Progenitor cell of endocrine pancreas (in vitro differentiated cells): ENCODE measurements around the gene LTBP1. TPM values are rescaled to one million over a fixed set of nuclear protein-coding genes. Genes with fewer than 3 reads are reported as not detected.

Experiments
- DNase-seq: peaks from one replicate; pipeline ENCODE4 v3.0.0; 2021; ENCODE audit warnings: low spot score; ENCODE audit not compliant: unreplicated experiment
- H3K27ac Mint-ChIP-seq: 2 replicates; pipeline ENCODE4 v1.8.0; 2021; ENCODE audit warnings: mild to moderate bottlenecking, moderate library complexity, mixed read lengths
- H3K27me3 Mint-ChIP-seq: 2 replicates; pipeline ENCODE4 v1.8.0; 2021; ENCODE audit warnings: mixed read lengths
- H3K36me3 Mint-ChIP-seq: 2 replicates; pipeline ENCODE4 v1.8.0; 2022; ENCODE audit warnings: mixed read lengths; ENCODE audit not compliant: insufficient read depth
- H3K4me1 Mint-ChIP-seq: 2 replicates; pipeline ENCODE4 v1.8.0; 2021; ENCODE audit warnings: low read depth, mixed read lengths
- H3K4me3 Mint-ChIP-seq: 2 replicates; pipeline ENCODE4 v1.8.0; 2021; ENCODE audit warnings: low read depth, mild to moderate bottlenecking, moderate library complexity, mixed read lengths
- H3K9me3 Mint-ChIP-seq: 2 replicates; pipeline ENCODE4 v1.8.0; 2021; ENCODE audit warnings: low read depth, mixed read lengths
- total RNA-seq: library from RNA; stranded (reverse); gene quantifications from 2 replicates; pipeline ENCODE4 v1.2.1, GENCODE V29; 2021
- TF ChIP-seq, protein P1 (sequence below): fragments of 200-600 bp; sonication (generic); IDR thresholded peaks from one replicate; pipeline ENCODE4 v1.5.0; 2021; ENCODE audit warnings: antibody characterized with exemption, mild to moderate bottlenecking; ENCODE audit not compliant: unreplicated experiment

Gene LTBP1
- total RNA-seq, 1 donor from 2014 or later: 63.0 TPM

- TF ChIP-seq, protein P1, sequence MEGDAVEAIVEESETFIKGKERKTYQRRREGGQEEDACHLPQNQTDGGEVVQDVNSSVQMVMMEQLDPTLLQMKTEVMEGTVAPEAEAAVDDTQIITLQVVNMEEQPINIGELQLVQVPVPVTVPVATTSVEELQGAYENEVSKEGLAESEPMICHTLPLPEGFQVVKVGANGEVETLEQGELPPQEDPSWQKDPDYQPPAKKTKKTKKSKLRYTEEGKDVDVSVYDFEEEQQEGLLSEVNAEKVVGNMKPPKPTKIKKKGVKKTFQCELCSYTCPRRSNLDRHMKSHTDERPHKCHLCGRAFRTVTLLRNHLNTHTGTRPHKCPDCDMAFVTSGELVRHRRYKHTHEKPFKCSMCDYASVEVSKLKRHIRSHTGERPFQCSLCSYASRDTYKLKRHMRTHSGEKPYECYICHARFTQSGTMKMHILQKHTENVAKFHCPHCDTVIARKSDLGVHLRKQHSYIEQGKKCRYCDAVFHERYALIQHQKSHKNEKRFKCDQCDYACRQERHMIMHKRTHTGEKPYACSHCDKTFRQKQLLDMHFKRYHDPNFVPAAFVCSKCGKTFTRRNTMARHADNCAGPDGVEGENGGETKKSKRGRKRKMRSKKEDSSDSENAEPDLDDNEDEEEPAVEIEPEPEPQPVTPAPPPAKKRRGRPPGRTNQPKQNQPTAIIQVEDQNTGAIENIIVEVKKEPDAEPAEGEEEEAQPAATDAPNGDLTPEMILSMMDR: no peak
- peaks cover 8% of the 10 kb centered on the region for H3K36me3 Mint-ChIP-seq
- no peak for DNase-seq
- no peaks in the 10 kb centered on the region for H3K27me3 Mint-ChIP-seq
- no peak overlapping the region for H3K4me3 Mint-ChIP-seq
- no peak overlapping the region for H3K27ac Mint-ChIP-seq
- H3K9me3 Mint-ChIP-seq: no peaks in the 10 kb centered on the region
- H3K4me1 Mint-ChIP-seq: peaks cover 8% of the 10 kb centered on the region
Measured at GRCh38 chr2:33339269-33339668, 392.5 kb downstream of the LTBP1 start.

GRCh38 chr2:33340280-33340679 is 393.5 kb downstream of the LTBP1 start:
- DNase-seq: no peak
- H3K27ac Mint-ChIP-seq: no peak overlapping the region
- H3K27me3 Mint-ChIP-seq: no peaks in the 10 kb centered on the region
- peaks cover 8% of the 10 kb centered on the region for H3K4me1 Mint-ChIP-seq
- TF ChIP-seq, protein P1: no peak
- no peak overlapping the region for H3K4me3 Mint-ChIP-seq
- H3K9me3 Mint-ChIP-seq: no peaks in the 10 kb centered on the region
- H3K36me3 Mint-ChIP-seq: peaks cover 10% of the 10 kb centered on the region

GRCh38 chr2:33342171-33342570 is 395.4 kb downstream of the LTBP1 start:
- no peak for DNase-seq
- peaks cover 8% of the 10 kb centered on the region for H3K4me1 Mint-ChIP-seq
- H3K27ac Mint-ChIP-seq: no peak overlapping the region
- no peaks in the 10 kb centered on the region for H3K27me3 Mint-ChIP-seq
- no peak overlapping the region for H3K4me3 Mint-ChIP-seq
- H3K36me3 Mint-ChIP-seq: peaks cover 7% of the 10 kb centered on the region
- TF ChIP-seq, protein P1: no peak
- no peaks in the 10 kb centered on the region for H3K9me3 Mint-ChIP-seq

DNA sequence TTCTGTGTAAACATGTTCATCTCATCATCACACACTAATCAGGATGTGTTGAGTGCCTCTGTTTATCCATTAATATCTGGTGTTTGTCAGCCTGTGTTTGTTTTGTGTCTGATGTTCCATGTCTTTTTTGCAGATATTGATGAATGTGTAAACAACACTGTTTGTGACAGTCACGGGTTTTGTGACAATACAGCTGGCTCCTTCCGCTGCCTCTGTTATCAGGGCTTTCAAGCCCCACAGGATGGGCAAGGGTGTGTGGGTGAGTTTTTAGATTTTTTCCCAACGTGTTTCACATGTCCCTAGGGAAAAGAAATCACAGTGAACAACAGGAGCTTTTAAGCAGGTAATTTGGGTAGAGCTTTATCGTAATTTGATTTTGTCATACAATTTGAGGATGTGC is 396.0 kb downstream of the LTBP1 start:
- Mint-ChIP-seq H3K27me3 (no peaks in the 10 kb centered on the region), H3K9me3 (no peaks in the 10 kb centered on the region)

DNA sequence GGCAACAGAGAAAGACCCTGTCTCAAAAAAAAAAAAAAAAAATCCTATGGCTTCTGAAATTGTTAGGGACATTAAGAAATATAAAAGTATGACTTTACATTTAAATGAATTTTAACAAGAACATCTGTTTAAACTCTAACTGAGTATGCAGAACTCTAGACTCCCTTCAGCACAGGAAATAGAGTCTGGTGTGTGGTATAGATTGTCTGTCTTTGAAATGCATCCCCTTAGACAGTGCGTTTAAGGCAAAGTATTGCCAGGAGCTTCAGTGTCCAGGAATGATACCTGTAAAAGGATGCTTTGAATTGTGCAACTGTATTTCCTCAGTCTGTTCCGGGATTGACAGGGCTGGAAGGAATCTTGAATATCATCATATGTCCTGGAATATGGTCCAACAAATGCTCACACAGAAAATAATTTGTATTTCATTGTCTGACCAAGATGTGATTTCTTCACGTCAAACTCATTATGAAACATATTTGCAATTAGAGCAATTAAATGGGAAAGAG is 396.7 kb downstream of the LTBP1 start:
- Mint-ChIP-seq H3K27ac (no peak overlapping the region), H3K36me3 (peaks cover 7% of the 10 kb centered on the region), H3K4me1 (peaks cover 8% of the 10 kb centered on the region), H3K9me3 (no peaks in the 10 kb centered on the region), H3K27me3 (no peaks in the 10 kb centered on the region), H3K4me3 (no peak overlapping the region)
- no peak for DNase-seq
- TF ChIP-seq, protein P1: no peak

More for the DNA sequence above, 396.0 kb downstream of the LTBP1 start:
- no peak for DNase-seq
- TF ChIP-seq, protein P1: no peak
- peak overlapping the region; percentile 28 for H3K27ac Mint-ChIP-seq
- H3K4me1 Mint-ChIP-seq: peaks cover 8% of the 10 kb centered on the region
- no peak overlapping the region for H3K4me3 Mint-ChIP-seq
- peaks cover 7% of the 10 kb centered on the region for H3K36me3 Mint-ChIP-seq
